Activated CD4-positive, alpha-beta T cell treated with anti-CD3 and anti-CD28 coated beads, Interleukin-2, Interleukin-6, amounts not matched to agents 100 ng/mL and 50 ng/mL, durations not matched to agents 16 hours and 8 hours (primary cell): ENCODE data around the gene PDLIM7.
A peak's percentile ranks its signal among the peaks of the same experiment; 100 is the strongest.
"Not testable (repeated sequence)": the region's sequence is repeated elsewhere in the genome, so short reads cannot be mapped to it uniquely, and the experiment has no call there.

Experiments used
- DNase-seq: peaks from one replicate; pipeline ENCODE4 v3.0.0-alpha.2; 2020

PDLIM7 gene

GRCh38 chr5:177489119-177489716, 8.2 kb downstream of the PDLIM7 start:
- DNase-seq, result no peak

DNA sequence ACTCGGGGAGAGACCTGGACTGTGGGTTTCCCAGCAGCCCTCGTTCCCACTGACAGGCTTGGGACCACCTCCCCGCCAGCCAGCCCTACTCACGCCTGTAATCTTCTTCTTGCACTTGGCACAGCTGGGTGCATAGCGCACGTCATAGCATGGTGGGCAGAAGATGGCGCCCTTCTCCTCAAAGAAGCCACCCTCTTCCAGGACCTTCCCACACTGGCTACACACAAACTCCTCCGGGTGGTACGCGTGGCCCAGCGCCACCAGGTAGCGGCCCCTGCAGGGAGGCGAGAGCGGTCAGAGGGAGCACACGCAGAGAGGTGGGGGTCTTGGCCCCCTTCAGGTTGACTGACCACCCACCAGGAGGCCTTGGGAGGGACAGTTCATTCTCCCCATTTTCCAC, 9.4 kb downstream of the PDLIM7 start:
- DNase-seq, result no peak

- DNase-seq, result no peak
Measured at GRCh38 chr5:177487144-177487543, 10.3 kb downstream of the PDLIM7 start.

GRCh38 chr5:177486256-177486655, 11.1 kb downstream of the PDLIM7 start:
- DNase-seq, result no peak

GRCh38 chr5:177485753-177486152, 11.7 kb downstream of the PDLIM7 start:
- DNase-seq, result not testable (repeated sequence)

DNA sequence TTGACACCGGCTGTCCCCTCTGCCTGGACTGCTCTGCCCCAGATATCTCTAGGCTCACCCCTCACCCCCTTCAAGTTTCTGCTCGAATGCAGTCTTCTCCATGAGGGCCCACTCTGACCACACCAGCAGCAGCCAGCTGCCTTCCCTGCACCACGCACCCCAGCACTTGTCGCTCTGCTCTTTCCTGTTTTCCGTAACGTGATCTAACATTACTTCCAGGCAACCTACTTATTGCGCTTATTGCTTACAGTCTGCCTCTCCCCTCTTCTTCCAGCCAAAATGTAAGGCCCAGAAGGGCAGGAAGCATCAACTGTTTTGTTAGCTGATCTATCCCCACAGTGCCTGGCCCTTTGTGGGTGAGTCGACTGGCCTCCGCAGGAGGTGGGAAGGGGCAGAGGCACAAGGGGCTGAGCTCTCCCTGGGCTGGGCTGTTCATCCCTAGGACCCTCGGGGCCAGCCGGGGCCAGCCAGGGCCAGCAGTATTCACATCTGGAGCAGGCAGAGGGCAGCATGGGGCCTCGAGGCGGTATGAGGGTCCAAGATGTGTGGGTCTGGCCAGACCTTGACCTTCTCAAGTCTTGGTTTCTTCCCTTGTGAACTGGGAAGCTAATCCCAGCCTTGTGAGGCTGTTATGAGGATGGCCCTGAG, 12.4 kb downstream of the PDLIM7 start:
- no peak for DNase-seq

DNA sequence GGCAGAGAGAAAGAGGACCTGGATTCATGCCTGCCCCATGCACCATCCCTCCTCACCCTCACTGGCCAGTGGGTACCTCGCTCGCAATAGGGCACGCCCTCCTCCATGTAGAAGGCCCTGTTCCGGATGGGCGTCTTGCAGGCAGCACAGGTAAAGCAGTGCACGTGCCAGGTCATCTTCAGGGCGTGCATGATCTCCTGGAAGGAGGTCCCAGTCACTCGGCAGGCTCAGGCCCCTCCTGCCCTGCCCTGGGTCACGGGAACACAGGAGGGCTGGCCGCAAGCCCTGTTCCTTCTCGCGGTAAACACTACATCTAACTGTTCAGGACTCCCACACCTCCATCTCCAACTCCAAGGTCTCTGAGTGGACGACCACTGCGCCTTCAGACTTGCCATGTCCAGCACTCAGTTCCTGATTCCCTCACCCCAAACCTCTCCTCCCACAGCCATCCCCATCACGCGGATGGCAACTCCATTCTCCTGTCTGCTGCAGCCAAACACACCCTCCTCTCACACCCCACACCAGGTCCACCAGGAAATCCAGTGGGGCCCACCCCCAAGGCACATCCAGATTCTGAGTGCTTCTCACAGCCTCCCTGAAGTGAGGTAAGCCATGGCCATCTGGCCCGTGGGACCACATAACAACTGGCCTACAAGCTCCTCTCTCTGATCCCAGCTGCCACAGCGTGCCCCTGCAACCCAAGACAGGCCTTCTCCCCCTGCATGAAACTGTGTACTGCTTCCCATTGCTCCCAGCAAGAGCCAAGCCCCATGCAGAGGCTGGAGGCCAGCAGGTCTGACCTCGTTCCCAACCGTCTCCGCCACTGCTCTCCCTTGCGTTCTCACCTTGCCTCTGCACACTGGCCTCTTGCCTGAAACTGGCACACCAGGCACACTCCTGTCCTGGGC, 13.2 kb downstream of the PDLIM7 start:
- no peak for DNase-seq

DNA sequence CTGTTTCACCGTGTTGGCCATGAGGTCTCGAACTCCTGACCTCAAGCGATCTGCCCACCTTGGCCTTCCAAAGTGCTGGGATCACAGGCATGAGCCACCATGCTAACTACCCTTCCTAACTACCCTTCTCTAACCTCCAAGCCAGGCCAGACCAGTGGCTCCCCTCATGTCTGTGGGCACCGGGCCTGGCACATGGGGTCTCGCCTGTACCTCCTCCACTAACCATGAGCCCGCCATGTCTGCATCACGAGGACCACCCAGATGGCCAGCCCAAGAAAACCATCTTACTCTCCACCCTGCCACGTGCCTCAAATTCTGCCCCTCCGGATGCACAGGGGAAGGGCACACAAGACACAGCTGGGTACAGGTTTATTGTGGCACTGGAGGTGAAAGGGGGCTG, 14.4 kb downstream of the PDLIM7 start:
- DNase-seq, result no peak

GRCh38 chr5:177482359-177482795, 15.0 kb downstream of the PDLIM7 start:
- DNase-seq, result no peak

DNA sequence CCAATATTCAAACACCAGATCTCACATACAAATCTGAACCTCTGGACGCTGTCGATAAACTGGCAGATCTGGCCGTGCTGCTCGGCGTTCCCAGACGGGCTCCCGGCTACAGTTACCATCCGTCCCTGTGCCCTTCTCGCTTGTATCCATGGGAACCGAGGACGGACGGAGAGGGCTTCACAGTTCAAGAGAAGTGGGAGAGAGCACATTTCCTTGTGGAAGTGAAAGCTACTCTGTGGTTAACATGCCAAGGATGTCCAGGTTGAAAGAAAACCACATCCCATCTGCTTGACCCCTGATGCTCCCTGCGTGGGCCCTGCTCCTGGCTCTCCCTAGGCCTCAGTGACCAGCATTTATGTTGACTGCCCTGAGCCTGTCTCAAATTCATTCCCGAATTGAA, 17.6 kb downstream of the PDLIM7 start:
- DNase-seq, result no peak

GRCh38 chr5:177478711-177479646, 18.4 kb downstream of the PDLIM7 start:
- peak; percentile 52 for DNase-seq

- no peak for DNase-seq
Measured at GRCh38 chr5:177477701-177478477, 19.5 kb downstream of the PDLIM7 start.

- no peak for DNase-seq
Measured at GRCh38 chr5:177476531-177477233, 20.7 kb downstream of the PDLIM7 start.

GRCh38 chr5:177475563-177476427, 21.6 kb downstream of the PDLIM7 start:
- no peak for DNase-seq

- DNase-seq, result no peak
Measured at GRCh38 chr5:177474846-177475562, 22.4 kb downstream of the PDLIM7 start.

DNA sequence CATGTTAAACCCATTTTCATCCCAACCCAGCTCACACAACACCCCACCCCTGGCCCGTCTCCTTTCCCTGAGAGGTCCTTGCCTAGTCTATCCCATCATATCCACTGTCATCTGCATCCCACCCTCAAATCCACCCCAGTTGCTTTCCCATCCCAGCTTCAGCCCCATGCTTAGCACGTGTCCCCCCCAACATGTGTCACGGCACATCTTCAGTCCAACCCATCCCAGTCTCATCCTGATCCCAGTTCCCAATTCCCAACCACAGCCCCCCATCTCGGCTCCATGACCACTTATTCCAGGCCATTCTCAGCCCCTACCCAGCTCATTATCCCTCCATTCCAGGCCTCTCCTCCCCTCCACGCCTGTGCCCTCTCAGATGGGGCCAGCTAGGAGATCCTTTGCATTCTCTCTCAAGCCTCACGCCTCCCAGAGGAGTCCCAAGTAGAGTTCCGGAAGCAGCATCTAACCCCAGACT, 23.4 kb downstream of the PDLIM7 start:
- no peak for DNase-seq

DNA sequence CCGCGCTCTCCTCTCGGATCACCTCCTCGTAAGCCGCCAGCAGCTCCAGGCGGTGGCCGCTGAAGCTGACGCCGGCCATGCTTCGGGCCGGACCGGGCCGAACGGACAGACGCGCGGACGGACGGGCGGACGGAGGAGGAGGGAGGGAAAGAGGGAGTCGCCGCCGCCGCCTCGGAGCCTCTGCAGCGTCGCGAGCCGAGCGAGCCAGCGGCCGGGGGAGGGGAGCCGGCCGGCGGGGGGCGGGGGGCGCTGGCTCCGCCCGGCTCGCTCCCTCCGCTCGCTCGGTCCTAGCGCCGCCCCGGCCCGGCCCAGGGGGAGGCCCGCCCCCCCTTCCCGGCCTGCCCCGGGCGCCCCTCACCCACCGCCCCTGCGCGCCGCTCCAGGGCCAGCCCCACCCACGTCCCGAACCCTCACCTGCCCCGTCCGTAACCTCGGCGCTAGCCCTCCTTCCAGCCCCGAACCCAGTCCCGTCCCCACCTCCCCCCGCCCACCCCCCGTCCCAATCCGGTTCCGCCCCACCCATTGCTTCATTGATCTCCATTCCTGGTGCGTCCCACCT, 23.9 kb downstream of the PDLIM7 start, which contains the start of gene DBN1:
TSS of gene DBN1 (minus strand) at position 192 of the 559 bp plus-strand sequence. CDS start at position 79, 113 bp downstream.
- no peak for DNase-seq
